ENCODE measurements around the gene POSTN. TPM values are rescaled to one million over a fixed set of nuclear protein-coding genes. Genes with fewer than 3 reads are reported as not detected.
"Not testable (repeated sequence)": the region's sequence is repeated elsewhere in the genome, so short reads cannot be mapped to it uniquely, and the experiment has no call there.

The POSTN gene
- polyA plus RNA-seq, 2 of the 4 experiments (the other 2 are of a cell fraction): 0.04 TPM; not detected in 1

GRCh38 chr13:37561031-37561430 is 37.5 kb downstream of the POSTN start:
- Histone ChIP-seq H3K27ac (no peak overlapping the region), H3K4me2 (no peak overlapping the region), H3K4me1 (no peaks in the 10 kb centered on the region), H3K9me3 (no peaks in the 10 kb centered on the region), H3K4me3 (no peak overlapping the region)
- ATAC-seq (no peak), FAIRE-seq (no peak), DNase-seq (ENCODE audit: low read depth in 1 of 2, low spot score in 1 of 2) (no peak)
- CTCF ChIA-PET: interaction anchor here (0.6 kb wide), 1 partner anchor 448 kb away, joined by 3 read pairs; no protein-coding TSS in a partner anchor
- POLR2A ChIA-PET: no interaction called here
- TF ChIP-seq ZC3H11A (IDR thresholded peaks at IDR 0.05) (no peak), BCL3 (IDR thresholded peaks at IDR 0.05) (no peak), TFCP2L1 (CRISPR knock-in tag; IDR thresholded peaks at IDR 0.05) (no peak), HDAC2 (IDR thresholded peaks at IDR 0.05) (no peak), ZSCAN20 (CRISPR knock-in tag; IDR thresholded peaks at IDR 0.05) (no peak), MAX (IDR thresholded peaks at IDR 0.05) (no peak), HEYL (CRISPR knock-in tag; IDR thresholded peaks at IDR 0.05) (no peak), HOXA7 (CRISPR knock-in tag; IDR thresholded peaks at IDR 0.05) (no peak), SREBF2 (IDR thresholded peaks at IDR 0.05) (no peak), MAFK (IDR thresholded peaks at IDR 0.05; ENCODE audit: partially characterized antibody) (no peak), ZFP36 (IDR thresholded peaks at IDR 0.05; ENCODE audit: borderline replicate concordance, partially characterized antibody) (no peak), NPAS2 (CRISPR knock-in tag; IDR thresholded peaks at IDR 0.05; ENCODE audit: borderline replicate concordance) (no peak), MAZ (IDR thresholded peaks at IDR 0.05; ENCODE audit: borderline replicate concordance, low read depth, low read length) (no peak)
- WGBS (ENCODE audit: missing lambda C conversion rate): 3% methylated on average over 2 of the region's 2 CpGs

GRCh38 chr13:37560526-37560925 is 38.0 kb downstream of the POSTN start:
- Histone ChIP-seq H3K27ac (no peak overlapping the region), H3K4me1 (no peaks in the 10 kb centered on the region), H3K4me3 (no peak overlapping the region), H3K4me2 (no peak overlapping the region), H3K9me3 (no peaks in the 10 kb centered on the region)
- ATAC-seq (no peak), DNase-seq (ENCODE audit: low read depth in 1 of 2, low spot score in 1 of 2) (no peak), FAIRE-seq (no peak)
- TF ChIP-seq CTCF (IDR thresholded peaks at IDR 0.05): no peak
- TF ChIP-seq RFX5 (IDR thresholded peaks at IDR 0.05): no peak
- TF ChIP-seq PBX3 (IDR thresholded peaks at IDR 0.05): no peak
- no peak for TF ChIP-seq MAZ (IDR thresholded peaks at IDR 0.05; ENCODE audit: borderline replicate concordance, low read depth, low read length)
- no peak for TF ChIP-seq EHMT2 (IDR thresholded peaks at IDR 0.05; ENCODE audit: low read depth)
- no peak for TF ChIP-seq NPAS2 (CRISPR knock-in tag; IDR thresholded peaks at IDR 0.05; ENCODE audit: borderline replicate concordance)
- no peak for TF ChIP-seq RNF2 (IDR thresholded peaks at IDR 0.05; ENCODE audit: borderline replicate concordance, low read depth)
- no peak for TF ChIP-seq KDM1A (IDR thresholded peaks at IDR 0.05; ENCODE audit: low read depth)
- TF ChIP-seq PHF8 (IDR thresholded peaks at IDR 0.05; ENCODE audit: borderline replicate concordance, low read depth): no peak
- TF ChIP-seq HOXB13 (CRISPR knock-in tag; IDR thresholded peaks at IDR 0.05; ENCODE audit: low read depth): no peak
- TF ChIP-seq ESRRA (IDR thresholded peaks at IDR 0.05; ENCODE audit: borderline replicate concordance, low read length): no peak
- no peak for TF ChIP-seq ZSCAN20 (CRISPR knock-in tag; IDR thresholded peaks at IDR 0.05)
- TF ChIP-seq EHF (CRISPR knock-in tag; IDR thresholded peaks at IDR 0.05): no peak
- no peak for TF ChIP-seq JUN (IDR thresholded peaks at IDR 0.05)
- no peak for TF ChIP-seq HDAC2 (IDR thresholded peaks at IDR 0.05)
- TF ChIP-seq HOXB5 (CRISPR knock-in tag; IDR thresholded peaks at IDR 0.05): no peak
- TF ChIP-seq JUNB (IDR thresholded peaks at IDR 0.05): no peak
- ChIA-PET POLR2A (no interaction called here), CTCF (interaction anchor here (0.6 kb wide), 1 partner anchor 447 kb away, joined by 3 read pairs; no protein-coding TSS in a partner anchor)
- WGBS (ENCODE audit: missing lambda C conversion rate): 0% methylated on average over 3 of the region's 3 CpGs

GRCh38 chr13:37558766-37559165 is 39.8 kb downstream of the POSTN start:
- H3K4me3 ChIP-seq; H3K4me2 ChIP-seq; H3K27ac ChIP-seq; POLR2A ChIA-PET; H3K9me3 ChIP-seq; DNase-seq (ENCODE audit: low read depth in 1 of 2, low spot score in 1 of 2); H3K4me1 ChIP-seq; FAIRE-seq; CTCF ChIA-PET; ATAC-seq: not testable (repeated sequence)
- WGBS (ENCODE audit: missing lambda C conversion rate): 10% methylated on average over 5 of the region's 5 CpGs
